ENCODE data around the gene ULK2. TPM values are rescaled to one million over a fixed set of nuclear protein-coding genes. Genes with fewer than 3 reads are reported as not detected.

The ULK2 gene
- polyA plus RNA-seq, 1 donor from 2014 or later: 55.1 TPM

GRCh38 chr17:19730843-19731242 lies 136.9 kb downstream of the ULK2 start:
- Histone ChIP-seq H3K4me3 (ENCODE audit: low read length) (no peak overlapping the region), H3K4me2 (ENCODE audit: low read length) (no peak overlapping the region), H4K20me1 (ENCODE audit: insufficient read depth) (no peaks in the 10 kb centered on the region), H2AFZ (ENCODE audit: low read depth, low read length) (no peak overlapping the region), H3K9me2 (ENCODE audit: insufficient read depth, low read length) (no peaks in the 10 kb centered on the region), H3K9ac (ENCODE audit: low read length) (no peak overlapping the region), H3K36me3 (ENCODE audit: insufficient read depth, low read length) (no peaks in the 10 kb centered on the region), H3K79me2 (replicated peaks; ENCODE audit: insufficient read depth, low read length) (no peaks in the 10 kb centered on the region), H3K27ac (ENCODE audit: low read length) (no peak overlapping the region), H3K9me3 (ENCODE audit: low read length) (no peaks in the 10 kb centered on the region), H3F3A (ENCODE audit: insufficient read depth, low read length, poor library complexity, severe bottlenecking) (no peaks in the 10 kb centered on the region), H3K27me3 (ENCODE audit: insufficient read depth, low read depth, low read length) (no peaks in the 10 kb centered on the region)
- TF ChIP-seq EZH2 (IDR thresholded peaks at IDR 0.05; ENCODE audit: borderline replicate concordance, insufficient read depth, low read length, poor library complexity, severe bottlenecking) (no peak), POLR2AphosphoS5 (IDR thresholded peaks at IDR 0.05) (no peak), REST (IDR thresholded peaks at IDR 0.05; ENCODE audit: borderline replicate concordance) (no peak), TAF1 (IDR thresholded peaks at IDR 0.05; ENCODE audit: low read depth) (no peak), SMC3 (conservative IDR thresholded peaks at IDR 0.05; ENCODE audit: poor library complexity) (no peak), CTCF (IDR thresholded peaks at IDR 0.05; ENCODE audit: poor library complexity, severe bottlenecking) (no peak), RAD21 (conservative IDR thresholded peaks at IDR 0.05) (no peak), MXI1 (conservative IDR thresholded peaks at IDR 0.05; ENCODE audit: poor library complexity, severe bottlenecking) (no peak), EP300 (conservative IDR thresholded peaks at IDR 0.05; ENCODE audit: poor library complexity, severe bottlenecking) (no peak)

GRCh38 chr17:19729900-19730299 lies 137.8 kb downstream of the ULK2 start:
- Histone ChIP-seq H3K9ac (ENCODE audit: low read length) (no peak overlapping the region), H4K20me1 (ENCODE audit: insufficient read depth) (no peaks in the 10 kb centered on the region), H3K36me3 (ENCODE audit: insufficient read depth, low read length) (no peaks in the 10 kb centered on the region), H3K9me3 (ENCODE audit: low read length) (no peaks in the 10 kb centered on the region), H3K4me3 (ENCODE audit: low read length) (no peak overlapping the region), H3K79me2 (replicated peaks; ENCODE audit: insufficient read depth, low read length) (no peaks in the 10 kb centered on the region), H3K9me2 (ENCODE audit: insufficient read depth, low read length) (no peaks in the 10 kb centered on the region), H3F3A (ENCODE audit: insufficient read depth, low read length, poor library complexity, severe bottlenecking) (no peaks in the 10 kb centered on the region), H3K27me3 (ENCODE audit: insufficient read depth, low read depth, low read length) (no peaks in the 10 kb centered on the region), H2AFZ (ENCODE audit: low read depth, low read length) (no peak overlapping the region), H3K4me2 (ENCODE audit: low read length) (no peak overlapping the region), H3K27ac (ENCODE audit: low read length) (no peak overlapping the region)
- no peak for TF ChIP-seq REST (IDR thresholded peaks at IDR 0.05; ENCODE audit: borderline replicate concordance)

Measured in neural cell (in vitro differentiated cells).